CD4-positive, alpha-beta T cell treated with Interleukin-6 at 100 ng/mL for 8 hours (primary cell): ENCODE results near the gene NUDT22.

Experiments
- DNase-seq: peaks from one replicate; pipeline ENCODE4 v3.0.0-alpha.2; 2020; ENCODE audit warnings: mixed read lengths, low spot score

Gene NUDT22

DNA sequence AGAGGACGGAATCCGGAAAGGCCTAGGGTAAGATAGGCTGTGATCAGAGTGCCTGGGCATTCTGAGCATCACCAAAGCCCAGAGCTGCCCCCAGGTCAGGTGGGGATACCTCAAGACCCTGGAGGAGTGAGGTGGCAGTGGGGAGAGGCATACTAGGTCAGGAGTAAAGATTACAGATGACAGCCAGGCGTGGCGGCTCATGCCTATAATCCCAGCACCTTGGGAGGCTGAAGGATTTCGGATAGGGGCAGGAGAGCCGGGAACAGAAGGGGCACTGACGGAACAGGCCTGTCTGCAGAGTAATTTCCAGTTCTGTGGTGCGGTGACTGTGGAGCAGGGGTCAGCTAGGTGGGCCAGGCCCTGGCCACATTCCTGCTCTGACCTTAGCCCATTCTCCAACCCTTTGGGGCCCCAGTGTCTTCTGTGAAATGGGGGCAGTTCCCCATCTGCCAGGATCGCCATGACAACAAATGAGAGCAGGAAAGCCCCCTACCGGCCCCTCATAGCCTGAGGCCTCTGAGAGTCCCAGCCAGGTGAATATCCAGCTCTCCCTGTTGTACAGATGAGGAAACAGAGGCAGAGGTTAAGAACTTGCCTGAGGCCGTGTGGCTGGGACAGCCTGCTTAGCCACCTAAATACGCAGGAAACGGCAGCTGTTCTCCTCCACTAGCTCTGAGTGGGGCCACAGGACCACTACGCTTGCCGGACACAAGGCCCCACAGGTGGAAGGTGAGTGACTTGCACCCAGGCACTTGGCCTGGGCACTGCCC lies 49.1 kb downstream of the NUDT22 start:
- no peak for DNase-seq

DNA sequence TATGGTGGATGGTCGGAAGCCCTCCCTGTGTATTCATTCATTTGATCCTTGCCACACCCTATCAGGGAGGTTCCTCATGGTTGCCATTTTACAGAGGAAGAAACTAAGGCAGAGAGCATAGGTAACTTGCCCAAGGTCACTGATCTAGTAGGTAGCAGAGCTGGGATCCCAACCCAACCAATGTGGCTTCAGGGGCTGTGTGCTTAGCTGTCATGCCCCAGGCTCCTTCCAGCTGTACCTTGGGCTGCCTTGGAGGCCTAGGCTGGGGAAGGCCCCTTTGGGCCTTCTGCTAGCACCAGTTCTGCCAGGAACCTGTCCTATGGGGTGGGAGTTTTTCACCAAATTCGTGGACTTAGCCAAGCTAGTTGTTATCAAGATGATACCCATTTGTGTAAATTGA lies 49.8 kb downstream of the NUDT22 start:
- DNase-seq, result no peak

DNA sequence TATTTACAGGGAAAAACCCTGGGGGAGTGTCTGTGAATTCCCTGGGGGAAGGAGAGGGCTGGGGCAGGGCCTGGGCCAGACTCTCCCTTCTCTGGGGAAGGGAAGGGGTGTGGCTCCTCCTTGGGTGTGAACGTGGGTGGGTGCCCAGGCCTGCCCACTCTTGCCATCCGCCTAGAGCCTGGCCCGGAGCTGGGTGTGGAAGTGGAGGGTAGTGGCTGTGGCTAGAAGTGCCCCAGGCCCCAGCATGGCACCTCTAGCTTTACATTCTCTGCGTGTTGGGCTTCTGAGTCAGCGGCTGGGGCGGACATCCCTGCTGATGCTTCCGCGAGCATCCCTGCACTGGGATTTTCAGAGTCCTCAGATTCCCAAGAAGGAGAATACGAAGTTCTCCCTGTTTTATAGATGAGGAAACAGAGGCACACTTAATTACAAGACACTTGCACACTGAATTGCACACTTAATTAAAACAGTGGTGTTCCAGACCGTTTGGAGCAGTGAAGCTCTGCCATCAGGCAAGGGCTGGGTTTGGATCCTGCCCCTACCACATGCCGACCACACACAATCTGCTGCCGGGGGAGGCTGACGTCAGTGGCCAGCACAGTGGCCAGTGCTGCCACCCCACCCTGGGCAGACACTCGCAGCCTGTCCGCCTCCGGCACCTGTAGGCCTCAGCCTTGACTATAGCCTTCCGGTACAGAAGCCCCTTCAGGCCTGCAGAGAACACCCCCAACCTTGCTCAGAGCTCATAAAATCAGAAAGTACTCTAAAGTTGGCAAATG lies 50.8 kb downstream of the NUDT22 start:
- DNase-seq, result no peak

DNA sequence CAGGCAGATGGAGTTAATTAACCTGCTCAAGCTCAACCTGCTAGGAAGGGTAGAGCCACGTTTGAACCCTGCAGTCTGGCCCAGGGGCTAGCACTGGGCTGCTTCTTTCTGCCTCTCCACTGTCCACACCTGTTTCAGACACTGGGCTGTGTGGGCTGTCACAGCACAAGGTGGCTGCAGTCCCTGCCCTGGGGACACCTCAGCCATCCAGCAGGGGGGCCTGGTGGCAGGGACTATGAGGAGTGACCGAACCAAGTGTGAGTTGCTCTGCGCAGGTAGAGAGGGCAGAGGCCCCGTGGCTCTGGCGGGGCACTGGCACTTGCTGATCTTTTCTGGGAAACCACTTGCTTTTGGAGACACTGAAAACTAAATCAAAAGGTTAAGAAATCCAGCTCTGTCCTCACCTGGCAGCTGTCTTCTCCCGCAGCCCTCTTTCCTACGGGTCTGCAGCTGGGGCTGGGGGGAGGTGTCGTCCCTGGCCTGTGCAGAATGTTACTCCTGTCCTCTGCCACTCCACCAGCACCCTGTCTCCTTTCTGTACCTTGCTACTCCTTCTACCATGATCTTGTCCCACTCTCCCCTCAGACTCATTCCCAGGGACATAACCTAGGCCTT lies 52.6 kb downstream of the NUDT22 start:
- no peak for DNase-seq
